Mesendoderm (in vitro differentiated cells): ENCODE results near the gene ETV2.

Experiments used
- DNase-seq: peaks from one replicate; pipeline ENCODE4 v3.0.0; 2013
- H2AK5ac ChIP-seq: 2 replicates; pipeline ENCODE4 v1.6.1; 2013; ENCODE audit warnings: low read length, inconsistent platforms
- H2BK120ac ChIP-seq: 2 replicates; pipeline ENCODE4 v1.6.1; 2013; ENCODE audit warnings: low read depth, mild to moderate bottlenecking, low read length, moderate library complexity, mixed read lengths
- H2BK15ac ChIP-seq: replicated peaks from 2 replicates; pipeline ENCODE4 v1.6.1; 2013; ENCODE audit warnings: low read depth, mild to moderate bottlenecking, moderate library complexity
- H2BK5ac ChIP-seq: 2 replicates; pipeline ENCODE4 v1.6.1; 2013; ENCODE audit warnings: low read length, inconsistent platforms
- H3K18ac ChIP-seq: 2 replicates; pipeline ENCODE4 v1.6.1; 2013; ENCODE audit warnings: mild to moderate bottlenecking, low read length, mixed read lengths
- H3K23ac ChIP-seq: one replicate; pipeline ENCODE4 v1.6.1; 2013; ENCODE audit warnings: low read length
- H3K27ac ChIP-seq: 2 replicates; pipeline ENCODE4 v1.5.1; 2013; ENCODE audit warnings: low read depth, mild to moderate bottlenecking, inconsistent platforms, low read length, moderate library complexity
- H3K27me3 ChIP-seq: 2 replicates; pipeline ENCODE4 v1.6.1; 2013; ENCODE audit warnings: low read length, control low read depth, mild to moderate bottlenecking, inconsistent platforms; ENCODE audit not compliant: insufficient read depth, poor library complexity
- H3K36me3 ChIP-seq: 2 replicates; pipeline ENCODE4 v1.6.1; 2013; ENCODE audit warnings: low read length, inconsistent platforms; ENCODE audit not compliant: control insufficient read depth, insufficient read depth
- H3K4ac ChIP-seq: one replicate; pipeline ENCODE4 v1.6.1; 2013; ENCODE audit warnings: low read depth, mild to moderate bottlenecking, low read length, moderate library complexity
- H3K4me1 ChIP-seq: 2 replicates; pipeline ENCODE4 v1.6.1; 2013; ENCODE audit warnings: low read depth, low read length, inconsistent platforms; ENCODE audit not compliant: control insufficient read depth
- H3K4me2 ChIP-seq: 2 replicates; pipeline ENCODE4 v1.6.1; 2013; ENCODE audit warnings: low read length
- H3K4me3 ChIP-seq: 2 replicates; pipeline ENCODE4 v1.5.1; 2013; ENCODE audit warnings: mild to moderate bottlenecking, low read length
- H3K56ac ChIP-seq: one replicate; pipeline ENCODE4 v1.6.1; 2013; ENCODE audit warnings: low read length
- H3K79me1 ChIP-seq: 2 replicates; pipeline ENCODE4 v1.6.1; 2013; ENCODE audit warnings: low read length, inconsistent platforms
- H3K79me2 ChIP-seq: 2 replicates; pipeline ENCODE4 v1.6.1; 2013; ENCODE audit warnings: mild to moderate bottlenecking, low read length; ENCODE audit not compliant: control insufficient read depth, insufficient read depth
- H3K9ac ChIP-seq: 2 replicates; pipeline ENCODE4 v1.6.1; 2013; ENCODE audit warnings: low read length, inconsistent platforms
- H4K5ac ChIP-seq: one replicate; pipeline ENCODE4 v1.6.1; 2013; ENCODE audit warnings: low read length
- H4K8ac ChIP-seq: one replicate; pipeline ENCODE4 v1.6.1; 2013; ENCODE audit warnings: low read depth, mild to moderate bottlenecking, control low read depth, low read length, moderate library complexity
- WGBS: extraction: QIAGEN DNeasy Blood & Tissue Kit; methylation state at CpG from one replicate; pipeline ENCODE4 v1.1.7; 2013; ENCODE audit warnings: low lambda C conversion rate, missing lambda C conversion rate; ENCODE audit not compliant: insufficient coverage; ENCODE audit errors: extremely low coverage; 5-methylcytosine and 5-hydroxymethylcytosine counted together

ETV2 gene

GRCh38 chr19:35619290-35619923, 22.1 kb upstream of the ETV2 start:
- Histone ChIP-seq H3K27me3 (no peaks in the 10 kb centered on the region), H3K27ac (no peak overlapping the region)
- WGBS, result no CpG with 5 or more reads among the region's 12 CpGs

GRCh38 chr19:35620001-35620400, 21.5 kb upstream of the ETV2 start:
- no peak overlapping the region for H3K4ac ChIP-seq
- no peak overlapping the region for H2BK120ac ChIP-seq
- H3K4me2 ChIP-seq, result no peak overlapping the region
- peaks cover 6% of the 10 kb centered on the region for H3K36me3 ChIP-seq
- H4K8ac ChIP-seq, result no peak overlapping the region
- H2BK5ac ChIP-seq, result no peak overlapping the region
- H3K4me3 ChIP-seq, result no peak overlapping the region
- H3K23ac ChIP-seq, result no peak overlapping the region
- H3K56ac ChIP-seq, result no peak overlapping the region
- no peak for DNase-seq
- H3K79me2 ChIP-seq, result no peaks in the 10 kb centered on the region
- H2BK15ac ChIP-seq, result no peak overlapping the region
- H3K79me1 ChIP-seq, result no peaks in the 10 kb centered on the region
- H3K18ac ChIP-seq, result no peak overlapping the region
- H3K4me1 ChIP-seq, result no peaks in the 10 kb centered on the region
- no CpG with 5 or more reads among the region's 17 CpGs for WGBS
- H2AK5ac ChIP-seq, result no peak overlapping the region
- no peaks in the 10 kb centered on the region for H3K27me3 ChIP-seq
- H3K9ac ChIP-seq, result no peak overlapping the region
- no peak overlapping the region for H3K27ac ChIP-seq
- H4K5ac ChIP-seq, result no peak overlapping the region

More at GRCh38 chr19:35619290-35619923, 22.1 kb upstream of the ETV2 start:
- Histone ChIP-seq H3K4me2 (no peak overlapping the region), H3K4me3 (no peak overlapping the region), H4K8ac (no peak overlapping the region), H3K79me2 (no peaks in the 10 kb centered on the region), H2BK15ac (no peak overlapping the region), H2BK120ac (no peak overlapping the region), H4K5ac (no peak overlapping the region), H3K36me3 (peaks cover 6% of the 10 kb centered on the region), H2AK5ac (no peak overlapping the region), H3K18ac (no peak overlapping the region), H3K79me1 (no peaks in the 10 kb centered on the region), H3K23ac (no peak overlapping the region), H3K4me1 (no peaks in the 10 kb centered on the region), H3K56ac (no peak overlapping the region), H3K4ac (no peak overlapping the region), H2BK5ac (no peak overlapping the region), H3K9ac (no peak overlapping the region)
- DNase-seq, result no peak

- H3K4ac ChIP-seq, result no peak overlapping the region
- H3K4me3 ChIP-seq, result no peak overlapping the region
- H3K56ac ChIP-seq, result no peak overlapping the region
- H3K27me3 ChIP-seq, result no peaks in the 10 kb centered on the region
- no peak for DNase-seq
- H3K79me2 ChIP-seq, result no peaks in the 10 kb centered on the region
- no peaks in the 10 kb centered on the region for H3K79me1 ChIP-seq
- peaks cover 6% of the 10 kb centered on the region for H3K36me3 ChIP-seq
- H4K8ac ChIP-seq, result no peak overlapping the region
- H3K23ac ChIP-seq, result no peak overlapping the region
- no peak overlapping the region for H3K4me2 ChIP-seq
- H2BK120ac ChIP-seq, result no peak overlapping the region
- H3K27ac ChIP-seq, result no peak overlapping the region
- H4K5ac ChIP-seq, result no peak overlapping the region
- no peak overlapping the region for H2BK5ac ChIP-seq
- H2BK15ac ChIP-seq, result no peak overlapping the region
- no peak overlapping the region for H3K18ac ChIP-seq
- H3K4me1 ChIP-seq, result no peaks in the 10 kb centered on the region
- WGBS, result no CpG with 5 or more reads among the region's 9 CpGs
- H3K9ac ChIP-seq, result no peak overlapping the region
- no peak overlapping the region for H2AK5ac ChIP-seq
Measured at GRCh38 chr19:35621708-35622107, 19.8 kb upstream of the ETV2 start.

DNA sequence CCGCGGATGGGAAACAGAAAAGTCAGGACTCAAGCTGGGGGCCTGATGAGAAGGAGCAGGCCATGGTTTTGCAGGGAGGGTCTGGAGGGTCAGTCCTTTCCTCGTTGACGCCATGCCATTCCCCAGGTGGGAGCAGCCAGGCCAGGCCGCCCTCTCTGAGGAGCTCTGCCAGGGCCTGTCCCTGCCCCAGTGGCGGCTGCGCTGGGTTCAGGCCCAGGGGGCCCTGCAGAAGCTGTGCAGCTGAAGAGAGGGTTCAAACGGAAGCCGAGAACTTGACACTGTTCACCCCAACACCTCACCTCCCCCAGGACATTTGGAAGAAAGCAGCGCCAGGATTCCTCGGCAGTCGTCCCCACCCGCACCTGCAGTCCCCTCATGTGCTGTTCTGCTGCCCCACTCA, 18.8 kb upstream of the ETV2 start:
- Histone ChIP-seq H2BK5ac (no peak overlapping the region), H3K27me3 (no peaks in the 10 kb centered on the region), H2AK5ac (no peak overlapping the region), H3K79me1 (no peaks in the 10 kb centered on the region), H3K18ac (no peak overlapping the region), H4K5ac (no peak overlapping the region), H3K56ac (no peak overlapping the region), H3K4ac (no peak overlapping the region), H3K4me3 (no peak overlapping the region), H3K27ac (no peak overlapping the region), H4K8ac (no peak overlapping the region), H3K23ac (no peak overlapping the region), H2BK120ac (no peak overlapping the region), H3K79me2 (no peaks in the 10 kb centered on the region), H3K36me3 (peaks cover 6% of the 10 kb centered on the region), H3K4me1 (no peaks in the 10 kb centered on the region), H2BK15ac (no peak overlapping the region), H3K9ac (no peak overlapping the region), H3K4me2 (no peak overlapping the region)
- WGBS, result no CpG with 5 or more reads among the region's 13 CpGs
- no peak for DNase-seq

DNA sequence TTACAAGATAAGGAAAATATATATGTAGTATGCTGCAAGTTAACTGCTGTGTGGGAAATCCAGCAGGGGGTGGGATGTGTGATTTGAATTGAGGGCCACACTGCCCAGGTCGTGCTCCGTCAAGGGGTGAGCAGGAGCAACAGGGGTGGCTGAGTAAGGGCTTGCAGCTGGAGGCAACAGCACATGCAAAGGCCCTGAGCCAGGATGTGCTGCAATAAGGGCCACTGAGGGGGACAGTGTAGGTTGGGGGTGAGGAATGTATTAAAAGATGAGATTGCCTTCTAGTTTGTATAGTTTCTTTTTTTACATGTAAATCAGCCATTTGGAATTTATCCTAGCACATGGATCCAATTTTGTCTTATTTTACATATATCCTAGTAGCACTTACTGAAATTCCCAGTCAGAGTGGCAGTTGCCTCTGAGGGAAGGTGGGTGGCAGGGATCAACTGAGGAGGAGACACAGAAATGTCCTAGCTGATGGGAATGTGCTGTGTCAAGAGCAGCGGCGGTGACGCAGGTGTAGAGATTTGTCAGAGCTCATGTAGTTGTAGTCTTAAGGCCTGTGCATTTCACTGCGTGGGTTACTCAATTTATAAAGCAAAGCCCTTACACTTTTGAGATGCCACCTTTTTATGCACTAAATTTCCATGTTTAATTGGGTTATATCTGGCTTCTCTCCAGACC, 18.1 kb upstream of the ETV2 start:
- no peak overlapping the region for H4K5ac ChIP-seq
- H3K56ac ChIP-seq, result no peak overlapping the region
- H4K8ac ChIP-seq, result no peak overlapping the region
- H2BK5ac ChIP-seq, result no peak overlapping the region
- H3K4ac ChIP-seq, result no peak overlapping the region
- H2BK15ac ChIP-seq, result no peak overlapping the region
- H3K79me2 ChIP-seq, result no peaks in the 10 kb centered on the region
- H2BK120ac ChIP-seq, result no peak overlapping the region
- H3K4me3 ChIP-seq, result no peak overlapping the region
- no peaks in the 10 kb centered on the region for H3K27me3 ChIP-seq
- H3K79me1 ChIP-seq, result no peaks in the 10 kb centered on the region
- H3K27ac ChIP-seq, result no peak overlapping the region
- peaks cover 6% of the 10 kb centered on the region for H3K36me3 ChIP-seq
- WGBS, result no CpG with 5 or more reads among the region's 6 CpGs
- H3K4me1 ChIP-seq, result no peaks in the 10 kb centered on the region
- DNase-seq, result no peak
- H3K18ac ChIP-seq, result no peak overlapping the region
- H2AK5ac ChIP-seq, result no peak overlapping the region
- no peak overlapping the region for H3K4me2 ChIP-seq
- no peak overlapping the region for H3K23ac ChIP-seq
- no peak overlapping the region for H3K9ac ChIP-seq

GRCh38 chr19:35628264-35628564, 13.3 kb upstream of the ETV2 start:
- Histone ChIP-seq H4K5ac (no peak overlapping the region), H2BK5ac (no peak overlapping the region), H3K18ac (peak overlapping the region; percentile 83), H3K9ac (peak overlapping the region; percentile 83), H2AK5ac (no peak overlapping the region), H2BK15ac (no peak overlapping the region), H2BK120ac (no peak overlapping the region), H3K56ac (peak overlapping the region; percentile 78), H3K4me2 (peak overlapping the region; percentile 76), H3K23ac (no peak overlapping the region), H3K36me3 (peaks cover 7% of the 10 kb centered on the region), H3K4ac (peak overlapping the region; percentile 20), H3K79me1 (peaks cover 2% of the 10 kb centered on the region), H3K27me3 (no peaks in the 10 kb centered on the region), H3K27ac (peak overlapping the region; percentile 72), H3K79me2 (peaks cover 2% of the 10 kb centered on the region), H3K4me3 (peak overlapping the region; percentile 69), H4K8ac (no peak overlapping the region), H3K4me1 (no peaks in the 10 kb centered on the region)
- no CpG with 5 or more reads among the region's 9 CpGs for WGBS
- DNase-seq, result no peak
